HepG2 (cell line): Measurements from ENCODE around the gene CAND2. TPM values are rescaled to one million over a fixed set of nuclear protein-coding genes. Genes with fewer than 3 reads are reported as not detected.

Source experiments
- DR1 ChIP-seq: sonication (generic); formaldehyde crosslinking; IDR thresholded peaks from 2 replicates; pipeline ENCODE4 v1.8.0; 2021; ENCODE audit warnings: mild to moderate bottlenecking, missing genetic modification reagents, inconsistent platforms
- E2F2 ChIP-seq: sonication (generic); formaldehyde crosslinking; IDR thresholded peaks from 2 replicates; pipeline ENCODE4 v1.4.0; 2020; ENCODE audit warnings: missing genetic modification reagents, borderline replicate concordance
- E2F5 ChIP-seq: sonication (generic); formaldehyde crosslinking; conservative IDR thresholded peaks from 2 replicates; pipeline ENCODE4 v1.4.0; 2020; ENCODE audit warnings: missing genetic modification reagents
- FOXK1 ChIP-seq: sonication (generic); formaldehyde crosslinking; IDR thresholded peaks from 2 replicates; pipeline ENCODE4 v1.4.0; 2020; ENCODE audit warnings: low read depth, missing genetic modification reagents, borderline replicate concordance
- GLI4 ChIP-seq: sonication (generic); formaldehyde crosslinking; IDR thresholded peaks from 2 replicates; pipeline ENCODE4 v1.5.1; 2020; ENCODE audit warnings: missing genetic modification reagents, mild to moderate bottlenecking, moderate library complexity, borderline replicate concordance
- HHEX ChIP-seq: IDR thresholded peaks from 2 replicates; pipeline ENCODE4 v1.6.1; 2016; ENCODE audit warnings: control low read depth
- IRF2 ChIP-seq: IDR thresholded peaks from 2 replicates; pipeline ENCODE4 v1.6.1; 2018; ENCODE audit warnings: missing genetic modification reagents, missing compliant biosample characterization
- JUNB ChIP-seq: sonication (generic); formaldehyde crosslinking; IDR thresholded peaks from 2 replicates; pipeline ENCODE4 v1.8.0; 2022; ENCODE audit warnings: missing genetic modification reagents, mild to moderate bottlenecking, borderline replicate concordance
- KMT2B ChIP-seq: IDR thresholded peaks from 2 replicates; pipeline ENCODE4 v1.6.1; 2016; ENCODE audit warnings: missing genetic modification reagents, missing compliant biosample characterization
- LBX2 ChIP-seq: sonication (generic); formaldehyde crosslinking; IDR thresholded peaks from 2 replicates; pipeline ENCODE4 v1.5.0; 2020; ENCODE audit warnings: missing genetic modification reagents, mild to moderate bottlenecking, borderline replicate concordance
- NR2F6 ChIP-seq, 2 experiments: IDR thresholded peaks; 2 replicates each; pipeline ENCODE4 v1.6.1; 2016; ENCODE audit warnings: antibody characterized with exemption in 1 of 2, mild to moderate bottlenecking in 1 of 2
- SALL2 ChIP-seq: sonication (generic); formaldehyde crosslinking; IDR thresholded peaks from 2 replicates; pipeline ENCODE4 v1.8.1; 2023; ENCODE audit warnings: mild to moderate bottlenecking, missing genetic modification reagents, inconsistent platforms
- SMAD1 ChIP-seq: sonication (generic); formaldehyde crosslinking; IDR thresholded peaks from 2 replicates; pipeline ENCODE4 v1.4.0; 2020; ENCODE audit warnings: missing genetic modification reagents, low read depth, mild to moderate bottlenecking, borderline replicate concordance
- SMARCE1 ChIP-seq: fragments of 450-650 bp; IDR thresholded peaks from 2 replicates; pipeline ENCODE4 v1.6.1; 2017; ENCODE audit warnings: borderline replicate concordance
- SPEN ChIP-seq: sonication (generic); formaldehyde crosslinking; IDR thresholded peaks from 2 replicates; pipeline ENCODE4 v1.5.1; 2020; ENCODE audit warnings: low read depth, mild to moderate bottlenecking, missing genetic modification reagents
- ZBTB38 ChIP-seq: sonication (generic); formaldehyde crosslinking; IDR thresholded peaks from 2 replicates; pipeline ENCODE4 v1.5.1; 2020; ENCODE audit warnings: mild to moderate bottlenecking, missing genetic modification reagents
- ZFP1 ChIP-seq: IDR thresholded peaks from 2 replicates; pipeline ENCODE4 v1.6.1; 2016
- ZFP41 ChIP-seq: sonication (generic); formaldehyde crosslinking; IDR thresholded peaks from 2 replicates; pipeline ENCODE4 v1.4.0; 2020; ENCODE audit warnings: mild to moderate bottlenecking, missing genetic modification reagents, borderline replicate concordance
- ZNF296 ChIP-seq: sonication (generic); formaldehyde crosslinking; conservative IDR thresholded peaks from 2 replicates; pipeline ENCODE4 v1.5.0; 2020; ENCODE audit warnings: mild to moderate bottlenecking, missing genetic modification reagents
- ZNF317 ChIP-seq: sonication (generic); formaldehyde crosslinking; IDR thresholded peaks from 2 replicates; pipeline ENCODE4 v1.5.0; 2020; ENCODE audit warnings: mild to moderate bottlenecking, missing genetic modification reagents
- ZNF333 ChIP-seq: sonication (generic); formaldehyde crosslinking; IDR thresholded peaks from 2 replicates; pipeline ENCODE4 v1.4.0; 2020; ENCODE audit warnings: mild to moderate bottlenecking, missing genetic modification reagents, borderline replicate concordance
- polyA plus RNA-seq, 8 experiments: library from polyadenylated mRNA; depleted of rRNA in 3 of 8; stranded (reverse) in 7 of 8; unstranded in 1 of 8; fragments of >200 nt; fragmentation: Illumina TruSeq in 4 of 8; extraction: Trizol in 4 of 8; gene quantifications; 2 replicates each; pipeline versions ENCODE4 v1.2.1 to v1.2.3, GENCODE V29; 2011 to 2016; ENCODE audit warnings: low read depth in 4 of 8, missing spikeins in 1 of 8, mixed read lengths in 1 of 8; ENCODE audit not compliant: insufficient read depth in 1 of 8
- total RNA-seq, 5 experiments: library from RNA; depleted of rRNA; stranded (reverse); fragments of >200 nt; fragmentation: Illumina TruSeq; extraction: Trizol; gene quantifications; 2 replicates each; pipeline ENCODE4 v1.2.3, GENCODE V29; 2016; ENCODE audit warnings: low read depth in 1 of 5
- TF ChIP-seq, protein P1 (sequence below): sonication (generic); formaldehyde crosslinking; IDR thresholded peaks from 2 replicates; pipeline ENCODE4 v1.5.1; 2020; ENCODE audit warnings: missing genetic modification reagents, mild to moderate bottlenecking, borderline replicate concordance
- TF ChIP-seq, protein P2 (sequence below): sonication (generic); formaldehyde crosslinking; IDR thresholded peaks from 2 replicates; pipeline ENCODE4 v1.4.0; 2020; ENCODE audit warnings: low read depth, missing genetic modification reagents

The CAND2 gene
- total and polyA plus RNA-seq, 2 of the 13 experiments (the other 11 are each of a cell fraction or from before 2014, with no cell fraction given) = 0.01 TPM; not detected in 1

DNA sequence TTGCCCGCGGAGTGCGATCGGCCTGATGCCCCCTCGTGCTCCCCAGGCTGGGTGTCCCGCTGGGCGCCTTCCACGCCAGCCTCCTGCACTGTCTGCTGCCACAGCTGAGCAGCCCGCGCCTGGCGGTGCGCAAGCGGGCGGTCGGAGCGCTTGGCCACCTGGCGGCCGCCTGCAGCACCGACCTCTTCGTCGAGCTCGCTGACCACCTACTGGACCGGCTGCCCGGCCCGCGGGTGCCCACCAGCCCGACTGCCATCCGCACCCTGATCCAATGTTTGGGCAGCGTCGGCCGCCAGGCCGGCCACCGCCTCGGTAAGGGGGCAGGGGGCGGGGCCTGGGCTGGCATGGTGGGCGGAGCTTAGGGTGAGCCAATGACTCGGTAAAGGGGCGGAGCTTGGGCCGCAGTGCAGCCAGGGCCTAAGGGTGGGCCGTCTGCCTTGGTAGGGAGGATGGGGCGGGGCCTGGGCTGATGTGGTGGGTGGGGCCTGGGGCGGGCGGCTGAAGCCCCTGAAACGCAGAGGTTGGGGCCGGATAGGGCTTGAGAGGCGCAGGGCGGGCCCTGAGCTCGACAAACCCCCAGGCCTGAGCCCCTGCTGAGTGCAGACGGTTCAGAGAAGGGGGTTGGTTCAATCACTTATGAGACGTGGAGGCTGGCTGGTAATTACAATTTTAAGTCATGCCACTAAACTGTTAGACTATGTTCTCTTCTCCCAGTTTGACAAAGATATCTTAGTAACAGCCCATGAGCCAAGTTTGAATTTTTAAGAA is 13.7 kb downstream of the CAND2 start (continued):
- no peak for TF ChIP-seq E2F2 (CRISPR knock-in tag)
- TF ChIP-seq JUNB (CRISPR knock-in tag) = no peak
- TF ChIP-seq HHEX (CRISPR knock-in tag) = no peak
- TF ChIP-seq SALL2 (CRISPR knock-in tag) = no peak
- no peak for TF ChIP-seq NR2F6 (IDR thresholded peaks at IDR 0.05)
- TF ChIP-seq NR2F6 (CRISPR knock-in tag; IDR thresholded peaks at IDR 0.05) = peak; percentile 39; the same call in 1 of the 2 replicates
- no peak for TF ChIP-seq SMARCE1
- TF ChIP-seq ZNF296 (CRISPR knock-in tag) = peak; percentile 64; the same call in 1 of the 2 replicates
- TF ChIP-seq, protein P1, sequence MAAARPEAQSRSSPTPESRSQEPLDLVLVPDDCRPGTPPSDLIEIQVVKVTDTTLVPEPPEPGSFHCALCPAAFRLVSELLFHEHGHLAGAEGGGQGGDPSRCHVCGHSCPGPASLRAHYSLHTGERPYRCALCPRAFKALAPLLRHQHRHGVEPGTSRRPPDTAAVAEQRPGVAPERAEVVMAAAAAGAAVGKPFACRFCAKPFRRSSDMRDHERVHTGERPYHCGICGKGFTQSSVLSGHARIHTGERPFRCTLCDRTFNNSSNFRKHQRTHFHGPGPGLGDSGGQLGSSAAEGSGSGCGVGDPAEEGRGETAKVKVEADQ (CRISPR knock-in tag) = no peak; the same call in 1 of the 2 replicates
- TF ChIP-seq GLI4 = no peak
- TF ChIP-seq KMT2B (CRISPR knock-in tag) = no peak
- peak; percentile 69; the same call in 1 of the 2 replicates for TF ChIP-seq E2F5 (CRISPR knock-in tag)
- peak; percentile 40; the same call in 1 of the 2 replicates for TF ChIP-seq ZBTB38 (CRISPR knock-in tag)
- 0 out of 2 replicates have a peak, but pooled peaks have one; percentile 21 for TF ChIP-seq DR1 (CRISPR knock-in tag)
- TF ChIP-seq SPEN (CRISPR knock-in tag) = peak; percentile 35; the same call in 1 of the 2 replicates
- no peak for TF ChIP-seq IRF2 (CRISPR knock-in tag)
- TF ChIP-seq SMAD1 (CRISPR knock-in tag) = 0 out of 2 replicates have a peak, but pooled peaks have one; percentile 57
- no peak for TF ChIP-seq ZNF317 (CRISPR knock-in tag)
- TF ChIP-seq ZFP41 = peak; percentile 42; the same call in 1 of the 2 replicates
- TF ChIP-seq LBX2 (CRISPR knock-in tag) = no peak
- TF ChIP-seq ZFP1 = 0 out of 2 replicates have a peak, but pooled peaks have one; percentile 24
- TF ChIP-seq, protein P2, sequence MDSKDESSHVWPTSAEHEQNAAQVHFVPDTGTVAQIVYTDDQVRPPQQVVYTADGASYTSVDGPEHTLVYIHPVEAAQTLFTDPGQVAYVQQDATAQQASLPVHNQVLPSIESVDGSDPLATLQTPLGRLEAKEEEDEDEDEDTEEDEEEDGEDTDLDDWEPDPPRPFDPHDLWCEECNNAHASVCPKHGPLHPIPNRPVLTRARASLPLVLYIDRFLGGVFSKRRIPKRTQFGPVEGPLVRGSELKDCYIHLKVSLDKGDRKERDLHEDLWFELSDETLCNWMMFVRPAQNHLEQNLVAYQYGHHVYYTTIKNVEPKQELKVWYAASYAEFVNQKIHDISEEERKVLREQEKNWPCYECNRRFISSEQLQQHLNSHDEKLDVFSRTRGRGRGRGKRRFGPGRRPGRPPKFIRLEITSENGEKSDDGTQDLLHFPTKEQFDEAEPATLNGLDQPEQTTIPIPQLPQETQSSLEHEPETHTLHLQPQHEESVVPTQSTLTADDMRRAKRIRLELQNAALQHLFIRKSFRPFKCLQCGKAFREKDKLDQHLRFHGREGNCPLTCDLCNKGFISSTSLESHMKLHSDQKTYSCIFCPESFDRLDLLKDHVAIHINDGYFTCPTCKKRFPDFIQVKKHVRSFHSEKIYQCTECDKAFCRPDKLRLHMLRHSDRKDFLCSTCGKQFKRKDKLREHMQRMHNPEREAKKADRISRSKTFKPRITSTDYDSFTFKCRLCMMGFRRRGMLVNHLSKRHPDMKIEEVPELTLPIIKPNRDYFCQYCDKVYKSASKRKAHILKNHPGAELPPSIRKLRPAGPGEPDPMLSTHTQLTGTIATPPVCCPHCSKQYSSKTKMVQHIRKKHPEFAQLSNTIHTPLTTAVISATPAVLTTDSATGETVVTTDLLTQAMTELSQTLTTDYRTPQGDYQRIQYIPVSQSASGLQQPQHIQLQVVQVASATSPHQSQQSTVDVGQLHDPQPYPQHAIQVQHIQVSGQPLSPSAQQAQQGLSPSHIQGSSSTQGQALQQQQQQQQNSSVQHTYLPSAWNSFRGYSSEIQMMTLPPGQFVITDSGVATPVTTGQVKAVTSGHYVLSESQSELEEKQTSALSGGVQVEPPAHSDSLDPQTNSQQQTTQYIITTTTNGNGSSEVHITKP (CRISPR knock-in tag) = no peak
- TF ChIP-seq ZNF333 (CRISPR knock-in tag) = no peak
- TF ChIP-seq FOXK1 = no peak
